Activated CD8-positive, alpha-beta memory T cell treated with anti-CD3 and anti-CD28 coated beads, Interleukin-2, amount 50 U/mL, for 1 hour (primary cell): ENCODE data around the gene ATP8B1.
"Not testable (repeated sequence)": the region's sequence is repeated elsewhere in the genome, so short reads cannot be mapped to it uniquely, and the experiment has no call there.

ENCODE experiments used
- DNase-seq: peaks from one replicate; pipeline ENCODE4 v3.0.0-alpha.2; 2020; ENCODE audit errors: extremely low read depth

Gene ATP8B1

DNA sequence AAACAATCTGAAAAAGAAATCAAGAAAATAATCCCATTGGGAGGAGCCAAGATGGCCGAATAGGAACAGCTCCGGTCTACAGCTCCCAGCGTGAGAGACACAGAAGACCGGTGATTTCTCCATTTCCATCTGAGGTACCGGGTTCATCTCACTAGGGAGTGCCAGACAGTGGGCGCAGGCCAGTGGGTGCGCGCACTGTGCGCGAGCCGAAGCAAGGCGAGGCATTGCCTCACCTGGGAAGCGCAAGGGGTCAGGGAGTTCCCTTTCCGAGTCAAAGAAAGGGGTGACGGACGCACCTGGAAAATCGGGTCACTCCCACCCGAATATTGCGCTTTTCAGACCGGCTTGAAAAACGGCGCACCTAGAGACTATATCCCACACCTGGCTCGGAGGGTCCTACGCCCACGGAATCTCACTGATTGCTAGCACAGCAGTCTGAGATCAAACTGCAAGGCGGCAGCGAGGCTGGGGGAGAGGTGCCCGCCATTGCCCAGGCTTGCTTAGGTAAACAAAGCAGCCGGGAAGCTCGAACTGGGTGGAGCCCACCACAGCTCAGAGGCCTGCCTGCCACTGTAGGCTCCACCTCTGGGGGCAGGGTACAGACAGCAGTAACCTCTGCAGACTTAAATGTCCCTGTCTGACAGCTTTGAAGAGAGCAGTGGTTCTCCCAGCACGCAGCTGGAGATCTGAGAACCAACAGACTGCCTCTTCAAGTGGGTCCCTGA lies 83.7 kb downstream of the ATP8B1 start:
- not testable (repeated sequence) for DNase-seq

DNA sequence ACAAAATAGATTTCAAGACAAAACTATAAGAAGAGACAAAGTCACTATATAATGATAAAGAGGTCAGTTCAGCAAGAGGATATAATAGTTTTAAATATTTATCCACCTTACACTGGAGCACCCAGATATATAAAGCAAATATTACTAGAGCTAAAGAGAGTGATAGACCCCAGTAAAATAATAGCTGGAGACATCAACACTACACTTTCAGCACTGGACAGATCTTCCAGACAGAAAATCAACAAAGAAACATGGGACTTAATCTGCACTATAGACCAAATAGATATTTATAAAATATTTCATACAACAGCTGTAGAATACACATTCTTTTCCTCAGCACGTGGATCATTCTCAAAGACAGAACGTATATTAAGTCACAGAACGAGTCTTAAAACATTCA lies 86.6 kb downstream of the ATP8B1 start:
- no peak for DNase-seq

DNA sequence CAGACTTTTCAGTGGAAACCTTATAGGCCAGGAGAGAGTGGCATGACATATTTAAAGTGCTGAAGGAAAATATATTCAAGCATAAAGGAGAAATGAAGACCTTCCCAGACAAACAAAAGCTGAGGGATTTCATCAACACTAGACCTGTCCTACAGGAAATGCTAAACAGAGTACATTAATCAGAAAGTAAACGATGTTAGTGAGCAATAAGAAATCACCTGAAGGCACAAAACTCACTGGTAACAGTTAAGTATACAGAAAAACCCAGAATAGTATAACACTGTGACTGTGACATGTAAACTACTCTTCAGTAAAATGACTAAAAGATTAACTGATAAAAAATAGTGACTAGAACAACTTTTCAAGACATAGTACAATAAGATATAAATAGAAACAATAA lies 87.4 kb downstream of the ATP8B1 start:
- DNase-seq: no peak

DNA sequence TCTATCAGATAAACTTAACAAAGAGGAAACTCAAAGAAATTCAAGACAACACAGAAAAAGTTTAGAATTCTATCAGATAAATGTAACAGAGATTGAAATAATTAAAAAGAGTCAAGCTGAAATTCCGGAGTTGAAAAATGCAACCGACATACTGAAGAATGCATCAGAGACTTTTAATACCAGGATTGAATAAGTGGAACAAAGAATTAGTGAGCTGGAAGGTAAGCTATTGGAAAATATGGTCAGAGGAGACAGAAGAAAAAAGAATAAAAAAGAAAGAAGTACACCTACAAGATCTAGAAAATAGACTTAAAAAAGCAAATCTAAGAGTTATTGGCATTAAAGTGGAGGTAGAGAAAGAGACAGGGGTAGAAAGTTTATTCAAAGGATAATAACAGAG lies 88.0 kb downstream of the ATP8B1 start:
- no peak for DNase-seq

DNA sequence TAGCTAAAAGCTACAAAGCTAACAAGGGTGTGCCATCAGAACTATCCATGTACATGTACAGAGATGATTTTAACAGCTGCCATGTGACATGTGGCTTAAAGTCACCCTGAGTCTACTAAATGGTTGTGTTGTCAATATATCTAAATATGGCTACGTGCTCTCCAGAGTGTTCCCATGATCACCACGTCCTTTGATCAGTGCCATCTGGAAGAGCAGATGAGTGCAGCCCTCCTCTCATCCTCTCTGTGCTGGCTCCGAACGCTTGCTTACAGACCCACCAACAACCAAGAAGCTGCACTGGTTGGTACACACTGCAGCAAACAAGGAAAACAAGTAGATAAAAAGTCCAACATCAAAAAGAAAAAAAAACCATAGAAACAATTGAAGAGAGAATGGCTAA lies 92.9 kb downstream of the ATP8B1 start:
- DNase-seq: no peak

DNA sequence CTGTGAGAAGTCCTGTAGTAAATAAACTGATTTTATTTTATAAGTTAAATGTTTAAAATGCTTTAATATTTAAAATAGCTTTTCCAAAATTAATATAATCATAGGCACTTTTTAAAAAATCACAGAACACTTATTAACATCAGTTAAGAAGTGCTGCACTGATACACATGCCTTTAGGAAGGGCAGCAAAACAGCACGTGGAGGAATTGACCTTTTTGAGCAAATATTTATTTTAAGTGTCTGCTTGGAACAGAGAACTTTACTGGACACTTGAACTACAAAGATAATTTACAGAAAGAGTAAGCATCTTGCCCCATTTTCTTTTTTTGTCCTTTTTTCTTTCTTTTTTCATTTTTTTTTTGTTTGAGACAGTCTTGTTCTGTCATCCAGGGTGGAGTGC lies 93.8 kb downstream of the ATP8B1 start:
- DNase-seq: no peak

DNA sequence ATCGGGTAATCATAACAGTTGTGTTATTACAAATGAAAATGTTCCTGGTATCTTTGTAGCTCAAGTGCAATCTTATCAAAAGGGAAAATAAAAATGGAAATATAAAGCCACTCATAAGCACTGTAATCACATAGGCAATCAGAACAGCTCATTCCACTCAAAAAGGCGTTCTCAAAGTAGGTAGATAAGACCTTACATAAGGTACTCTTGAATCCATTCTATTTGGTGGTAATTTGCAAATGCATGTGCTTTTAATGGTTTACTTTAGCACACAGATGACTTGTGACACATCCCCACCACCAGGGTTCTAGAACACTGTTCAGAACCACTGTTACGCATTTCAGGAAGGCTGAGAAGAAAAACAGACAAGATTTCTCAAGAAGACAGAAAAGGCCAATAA lies 94.8 kb downstream of the ATP8B1 start:
- DNase-seq: no peak

DNA sequence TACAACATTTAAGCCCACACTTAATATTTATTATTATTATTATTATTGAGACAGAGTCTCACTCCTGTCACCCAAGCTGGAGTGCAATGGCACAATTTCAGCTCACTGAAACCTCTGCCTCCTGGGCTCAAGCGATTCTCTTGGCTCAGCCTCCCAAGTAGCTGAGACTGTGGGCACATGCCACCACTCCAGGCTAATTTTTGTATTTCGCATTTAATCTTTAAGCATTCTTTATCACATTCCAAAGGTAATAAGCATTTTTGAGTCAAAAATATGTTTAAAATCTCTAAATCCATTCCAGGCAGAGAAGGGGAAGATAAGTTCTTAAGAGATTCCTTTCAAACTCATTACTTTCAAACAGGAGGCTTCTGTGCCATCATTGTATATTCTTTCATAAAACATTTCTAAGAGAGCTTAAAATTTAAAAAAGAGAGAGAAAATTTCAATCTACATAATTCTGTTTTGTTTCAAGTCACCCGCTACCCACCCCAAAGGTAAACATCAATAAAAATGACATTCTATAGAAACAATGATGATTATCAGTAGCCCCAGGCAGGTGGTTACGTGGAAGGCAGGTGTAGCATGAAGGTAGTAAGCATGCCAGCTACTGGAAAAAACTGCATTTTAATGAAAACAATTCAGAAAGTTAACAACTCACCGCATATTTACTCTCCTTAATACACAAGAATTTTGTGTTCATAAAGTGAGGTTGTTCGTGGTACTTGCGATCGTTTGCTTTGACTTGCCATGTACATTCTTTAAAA lies 97.1 kb downstream of the ATP8B1 start:
- DNase-seq: no peak

DNA sequence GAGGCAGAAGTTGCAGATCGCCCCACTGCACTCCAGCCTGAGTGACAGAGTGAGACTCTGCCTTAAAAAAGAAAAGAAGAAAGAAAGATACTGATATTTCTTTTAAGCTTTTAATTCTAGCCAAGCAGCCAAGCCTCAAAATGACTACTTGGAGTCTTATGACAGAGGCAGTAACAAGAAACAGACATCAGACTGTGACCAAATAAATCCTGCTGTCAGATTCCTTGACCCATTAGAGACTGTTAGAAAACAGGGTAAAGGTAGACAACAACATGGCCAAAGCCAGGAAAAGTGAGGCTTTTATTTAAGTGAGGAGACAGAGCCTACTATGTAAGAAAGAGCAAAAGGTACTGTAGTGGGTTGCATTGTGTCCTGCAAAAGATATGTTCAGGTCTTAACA lies 98.1 kb downstream of the ATP8B1 start:
- no peak for DNase-seq

DNA sequence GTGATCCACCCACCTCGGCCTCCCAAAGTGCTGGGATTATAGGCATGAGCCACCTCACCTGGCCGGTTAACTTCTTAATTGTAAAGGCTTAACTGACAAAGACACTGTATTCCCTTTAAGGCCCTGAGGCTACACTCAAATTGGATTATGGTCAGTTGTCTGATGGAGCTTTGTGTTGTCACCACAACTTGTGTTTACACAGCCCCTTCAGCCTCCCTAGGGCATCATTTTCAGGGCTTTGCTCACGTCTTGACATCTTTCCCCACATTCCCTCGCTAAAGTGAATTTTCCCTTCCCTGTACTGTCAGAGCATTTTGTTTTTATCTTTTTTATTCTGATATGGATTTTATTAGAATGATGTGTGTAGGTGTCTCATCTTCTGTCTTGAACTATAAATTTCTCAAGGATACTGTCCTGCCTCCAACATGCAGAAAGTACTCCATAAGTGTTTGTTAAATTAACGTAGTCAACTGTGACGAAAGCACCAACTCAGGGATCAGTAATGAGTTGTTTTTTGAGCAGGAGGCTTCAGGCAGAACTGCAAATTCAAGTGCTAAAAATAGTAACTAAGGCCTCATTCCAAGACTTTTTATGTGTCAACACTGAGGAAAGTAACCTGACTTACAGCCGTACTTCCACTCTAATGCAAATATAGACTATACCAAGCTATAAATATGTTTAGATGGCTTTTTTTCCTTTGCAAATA lies 104.4 kb downstream of the ATP8B1 start:
- no peak for DNase-seq

DNA sequence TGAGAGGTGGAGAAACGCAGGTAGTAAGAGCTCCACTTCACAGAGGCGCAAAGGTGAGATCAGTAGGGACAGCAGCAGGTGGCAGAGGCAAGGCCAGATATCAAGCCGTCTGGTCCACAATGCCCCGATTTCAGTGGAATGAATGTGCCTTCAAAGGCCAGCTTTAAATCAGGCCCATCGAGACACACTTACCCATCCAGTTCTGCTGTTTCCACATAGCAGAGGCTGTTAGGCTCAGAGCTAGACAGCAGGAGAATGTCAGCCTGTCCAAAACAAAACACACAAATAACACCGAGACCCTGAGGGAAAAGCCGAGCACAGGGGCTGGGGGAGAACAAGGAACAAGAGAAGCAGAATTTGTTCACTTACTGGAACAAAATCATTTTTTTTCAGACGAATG lies 105.7 kb downstream of the ATP8B1 start:
- DNase-seq: no peak

DNA sequence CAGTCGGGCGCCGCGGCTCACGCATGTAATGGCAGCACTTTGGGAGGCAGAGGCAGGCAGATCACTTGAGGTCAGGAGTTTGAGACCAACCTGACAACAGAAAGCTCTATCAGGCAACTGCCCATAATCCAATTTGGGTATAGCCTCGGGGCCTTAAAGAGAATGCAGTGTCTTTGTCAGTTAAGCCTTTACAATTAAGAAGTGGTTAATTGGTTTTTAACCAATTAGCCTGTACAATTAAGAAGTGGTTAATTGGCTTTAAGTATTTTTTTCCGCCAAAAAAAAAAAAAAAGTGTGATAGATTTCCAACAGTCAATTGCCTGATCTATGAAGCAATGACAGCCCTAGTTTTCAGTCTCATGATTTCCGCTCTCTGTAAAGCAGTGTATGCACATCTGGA lies 106.8 kb downstream of the ATP8B1 start:
- DNase-seq: no peak

DNA sequence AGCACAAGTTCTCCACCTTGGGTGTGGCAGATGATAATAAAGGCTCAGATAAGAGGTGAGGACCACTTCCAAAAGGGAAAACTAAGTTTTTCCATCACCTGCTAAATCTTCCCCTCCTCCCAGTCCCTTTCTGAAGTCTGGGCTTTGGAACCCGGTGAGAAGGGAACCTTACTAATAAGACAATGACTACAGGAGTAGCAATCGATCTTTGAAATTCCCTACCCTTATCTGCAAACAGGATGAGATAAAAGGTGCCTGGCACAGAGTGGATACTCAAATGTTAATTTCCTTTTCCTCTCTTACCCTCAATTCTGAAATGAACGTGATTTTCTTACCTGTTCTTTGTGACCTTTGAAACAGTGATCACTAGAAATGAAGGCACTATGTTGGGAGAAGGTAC lies 111.8 kb downstream of the ATP8B1 start:
- no peak for DNase-seq

DNA sequence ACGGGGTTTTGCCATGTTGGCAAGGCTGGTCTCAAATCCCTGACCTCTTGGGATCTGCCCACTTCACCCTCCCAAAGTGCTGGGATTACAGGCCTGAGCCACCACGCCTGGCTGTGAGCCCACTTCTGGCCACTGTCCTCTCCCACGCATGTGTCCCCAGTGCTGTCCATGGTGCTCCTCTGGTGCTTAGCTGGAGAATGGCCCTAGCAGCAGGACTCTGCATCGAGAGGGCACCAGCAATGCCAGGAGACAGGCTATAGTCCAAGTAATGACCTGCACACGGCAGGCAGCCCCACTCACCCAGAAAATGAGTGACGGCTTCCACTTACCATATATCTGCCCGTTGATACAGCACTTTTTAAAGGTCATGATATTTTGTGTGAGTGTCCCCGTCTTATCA lies 115.1 kb downstream of the ATP8B1 start:
- no peak for DNase-seq

DNA sequence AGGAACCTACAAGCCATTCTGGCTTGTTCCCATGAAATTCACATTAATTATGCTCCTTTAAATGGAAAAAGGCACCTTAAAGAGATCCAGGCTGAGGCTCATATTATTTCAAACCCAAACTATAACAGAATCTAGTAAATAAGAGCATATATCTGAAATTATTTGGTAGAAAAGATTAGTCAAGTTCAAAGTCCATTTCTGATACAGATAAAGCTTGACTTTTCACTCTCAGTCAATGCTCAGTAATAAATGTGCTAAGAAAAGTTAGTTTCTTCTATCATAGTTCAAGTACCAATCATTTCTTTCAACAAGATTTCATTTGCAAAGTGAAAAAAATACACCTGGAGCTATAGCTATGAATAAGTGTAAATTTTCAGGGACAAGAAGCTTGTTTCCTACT lies 119.6 kb downstream of the ATP8B1 start:
- no peak for DNase-seq

DNA sequence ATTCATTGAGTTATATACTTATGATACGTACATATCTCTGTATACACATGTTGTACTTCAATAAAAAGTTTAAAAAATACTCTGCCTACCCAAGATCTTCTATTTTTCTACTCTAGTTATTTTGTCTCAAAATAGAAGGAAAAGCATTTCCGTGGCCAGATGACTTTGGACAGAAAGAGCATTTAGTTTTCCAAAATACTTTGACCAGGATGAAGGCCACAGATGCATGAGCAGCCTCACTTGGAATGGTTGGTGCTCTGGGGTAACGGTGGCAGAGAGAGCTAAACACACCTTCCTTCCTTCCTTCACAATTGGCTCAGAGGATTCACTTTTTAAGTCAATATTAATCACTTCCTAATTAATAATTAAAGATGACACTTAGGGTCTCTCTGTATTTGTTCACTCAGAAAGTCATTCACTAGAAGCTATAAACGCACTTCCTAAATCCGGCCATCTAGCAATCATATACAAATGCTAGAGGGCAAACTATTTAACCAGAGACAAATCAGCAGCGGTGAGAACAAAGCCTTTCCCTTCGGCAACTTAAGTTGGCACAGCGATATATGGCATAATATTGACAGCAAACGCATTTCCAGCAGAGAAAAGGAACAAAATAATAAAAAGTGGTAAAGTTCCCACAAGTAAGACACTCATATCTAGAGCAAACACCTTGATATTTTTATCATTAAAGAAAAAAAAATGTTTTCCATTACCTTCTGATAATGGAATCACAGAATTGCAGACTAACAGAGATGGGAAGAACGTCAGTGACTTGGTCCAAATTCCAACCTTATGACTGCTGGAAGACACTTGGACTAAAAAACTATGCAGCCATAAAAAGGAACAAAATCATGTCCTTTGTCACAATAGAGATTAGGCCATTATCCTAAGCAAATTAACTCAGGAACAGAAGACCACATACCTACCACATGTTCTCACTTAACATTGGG lies 125.6 kb downstream of the ATP8B1 start:
- DNase-seq: no peak

DNA sequence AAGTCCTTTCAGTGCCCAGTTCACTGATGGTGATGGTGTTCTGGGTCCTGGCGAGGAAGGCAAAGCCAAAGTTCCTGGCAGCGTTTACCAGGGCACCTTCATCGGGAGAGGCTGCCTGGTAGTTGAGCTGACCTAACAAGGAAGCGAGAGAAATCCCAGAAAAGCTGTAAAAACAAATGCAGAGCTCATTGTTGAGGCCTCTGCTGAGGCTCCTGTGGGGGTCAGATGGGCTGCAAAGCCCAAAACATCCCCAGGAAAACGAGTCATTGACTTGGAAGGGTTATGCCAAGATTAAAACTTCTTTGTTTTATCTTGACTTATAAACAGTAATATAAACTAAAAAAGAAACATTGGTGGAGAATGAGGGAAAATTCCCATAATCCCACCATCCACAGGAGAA lies 128.2 kb downstream of the ATP8B1 start:
- no peak for DNase-seq

DNA sequence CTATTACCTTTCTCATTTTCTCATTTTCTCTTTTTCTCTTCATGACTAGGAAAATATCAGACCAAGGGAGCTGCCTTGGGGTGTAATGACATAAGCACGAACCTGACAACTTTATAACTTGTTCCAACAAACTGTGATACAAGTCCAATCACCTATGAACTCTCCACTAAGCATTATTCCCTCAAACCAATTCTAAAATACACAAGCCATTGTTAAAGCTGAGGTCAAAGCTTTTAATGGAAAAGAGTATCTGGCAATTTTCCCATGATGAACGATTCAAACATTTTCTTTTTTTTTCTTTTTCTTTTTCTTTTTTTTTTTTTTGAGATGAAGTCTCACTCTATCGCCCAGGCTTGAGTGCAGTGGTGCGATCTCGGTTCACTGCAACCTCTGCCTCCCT lies 133.1 kb downstream of the ATP8B1 start:
- DNase-seq: no peak

DNA sequence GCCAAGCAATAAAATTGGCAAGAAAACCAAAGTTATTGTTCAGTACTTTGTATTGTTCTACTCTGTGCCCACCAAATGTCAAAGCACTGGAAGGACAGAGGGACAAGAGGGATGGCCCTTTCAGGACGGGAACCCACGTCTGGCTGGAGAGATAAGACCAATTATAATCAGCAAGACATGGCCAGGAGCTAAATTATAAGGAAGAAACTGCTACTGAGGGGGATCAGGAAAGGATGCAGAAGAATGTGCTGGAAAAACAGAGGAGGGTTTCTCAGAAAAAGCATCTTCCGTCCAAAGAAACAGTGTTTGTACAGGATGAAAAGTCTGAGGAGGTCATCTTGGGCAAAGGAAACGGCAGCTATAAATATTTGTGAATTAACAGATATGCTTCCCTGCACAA lies 135.1 kb downstream of the ATP8B1 start:
- no peak for DNase-seq

DNA sequence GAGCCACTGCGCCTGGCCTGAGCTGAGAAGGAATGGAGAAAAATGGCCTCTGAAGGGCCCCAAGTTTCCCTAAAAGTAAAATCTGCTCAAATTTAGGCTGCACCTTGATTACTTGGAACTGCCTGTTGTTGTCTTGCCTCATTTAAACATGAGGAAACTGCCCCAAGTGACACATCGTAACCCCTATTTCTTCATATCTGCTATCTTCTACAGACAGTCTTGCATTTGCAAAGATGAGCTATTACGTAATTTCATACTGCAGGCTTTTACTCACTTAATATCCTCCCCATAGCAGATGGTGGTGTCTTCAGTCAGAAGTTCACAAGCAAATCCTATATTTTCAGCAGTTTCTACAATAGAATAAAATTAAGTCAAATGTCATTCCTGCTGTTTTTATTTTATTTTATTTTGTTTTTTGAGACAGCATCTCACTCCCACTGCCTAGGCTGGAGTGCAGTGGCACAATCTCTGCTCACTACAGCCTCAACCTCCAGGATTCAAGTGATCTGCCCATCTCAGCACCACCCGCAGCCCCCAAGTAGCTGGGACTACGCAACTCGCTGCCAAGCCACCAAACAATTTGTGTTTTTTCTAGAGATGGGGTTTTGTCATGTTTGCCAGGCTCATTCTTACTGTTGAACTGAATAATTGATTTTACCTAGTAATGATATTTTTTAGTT lies 136.2 kb downstream of the ATP8B1 start:
- no peak for DNase-seq

DNA sequence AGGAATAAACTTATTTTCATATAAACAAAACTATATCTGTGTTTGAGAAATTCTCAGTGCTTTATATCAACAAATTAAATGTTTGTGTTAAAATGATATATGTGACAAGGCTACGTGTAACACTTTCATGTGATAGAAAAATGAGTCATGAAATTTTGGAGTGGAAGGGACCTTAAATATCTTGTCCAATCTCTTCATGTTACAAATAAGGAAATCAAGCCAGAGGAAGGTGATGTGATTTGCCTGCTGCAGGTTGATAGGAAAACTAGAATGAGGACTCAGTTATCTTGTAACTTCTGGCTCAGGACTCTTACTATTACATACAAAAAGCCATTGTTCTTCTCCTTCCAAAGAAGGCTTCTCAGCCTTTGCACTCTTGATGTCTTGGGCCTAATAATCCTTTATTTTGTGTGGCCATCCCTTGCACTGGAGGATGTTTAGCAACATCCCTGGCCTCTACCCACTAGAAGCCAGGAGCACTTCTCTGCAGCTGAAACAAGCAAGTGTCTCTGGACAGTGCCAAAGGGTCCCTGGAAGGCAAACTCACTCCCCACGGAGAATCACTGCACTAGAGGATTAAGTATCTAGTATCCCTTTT lies 138.4 kb downstream of the ATP8B1 start:
- no peak for DNase-seq
